ENCODE data around the gene XPOT.

DNA sequence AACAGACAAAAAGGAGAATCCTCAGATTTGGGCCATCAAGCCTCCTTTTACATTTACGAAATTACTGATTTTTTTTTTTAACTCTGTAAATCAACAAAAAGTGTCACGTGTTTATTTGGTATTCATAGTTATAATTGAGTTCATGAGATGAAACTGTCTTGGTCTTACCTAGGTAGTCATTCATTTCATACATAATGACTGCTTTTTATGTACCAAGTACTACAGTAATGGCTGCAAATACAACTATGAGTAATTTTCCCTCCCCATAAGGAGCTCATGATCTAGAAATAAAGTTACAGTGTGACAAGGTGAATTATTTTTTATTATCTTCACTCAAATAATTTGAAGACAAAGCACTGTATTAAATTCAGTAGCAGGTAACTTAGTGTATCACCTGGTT is 41.3 kb downstream of the XPOT start:
- no peak for TF ChIP-seq EZH2phosphoT487 (IDR thresholded peaks at IDR 0.05; ENCODE audit: borderline replicate concordance)
- TF ChIP-seq, protein P1, sequence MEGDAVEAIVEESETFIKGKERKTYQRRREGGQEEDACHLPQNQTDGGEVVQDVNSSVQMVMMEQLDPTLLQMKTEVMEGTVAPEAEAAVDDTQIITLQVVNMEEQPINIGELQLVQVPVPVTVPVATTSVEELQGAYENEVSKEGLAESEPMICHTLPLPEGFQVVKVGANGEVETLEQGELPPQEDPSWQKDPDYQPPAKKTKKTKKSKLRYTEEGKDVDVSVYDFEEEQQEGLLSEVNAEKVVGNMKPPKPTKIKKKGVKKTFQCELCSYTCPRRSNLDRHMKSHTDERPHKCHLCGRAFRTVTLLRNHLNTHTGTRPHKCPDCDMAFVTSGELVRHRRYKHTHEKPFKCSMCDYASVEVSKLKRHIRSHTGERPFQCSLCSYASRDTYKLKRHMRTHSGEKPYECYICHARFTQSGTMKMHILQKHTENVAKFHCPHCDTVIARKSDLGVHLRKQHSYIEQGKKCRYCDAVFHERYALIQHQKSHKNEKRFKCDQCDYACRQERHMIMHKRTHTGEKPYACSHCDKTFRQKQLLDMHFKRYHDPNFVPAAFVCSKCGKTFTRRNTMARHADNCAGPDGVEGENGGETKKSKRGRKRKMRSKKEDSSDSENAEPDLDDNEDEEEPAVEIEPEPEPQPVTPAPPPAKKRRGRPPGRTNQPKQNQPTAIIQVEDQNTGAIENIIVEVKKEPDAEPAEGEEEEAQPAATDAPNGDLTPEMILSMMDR (conservative IDR thresholded peaks at IDR 0.05; ENCODE audit: low read length), result no peak
